ENCODE measurements around the gene COX8A. TPM values are rescaled to one million over a fixed set of nuclear protein-coding genes. Genes with fewer than 3 reads are reported as not detected.

COX8A gene
- total and polyA plus RNA-seq, 2 of the 13 experiments (the other 11 are each of a cell fraction or from before 2014, with no cell fraction given), result 202 to 406 TPM

DNA sequence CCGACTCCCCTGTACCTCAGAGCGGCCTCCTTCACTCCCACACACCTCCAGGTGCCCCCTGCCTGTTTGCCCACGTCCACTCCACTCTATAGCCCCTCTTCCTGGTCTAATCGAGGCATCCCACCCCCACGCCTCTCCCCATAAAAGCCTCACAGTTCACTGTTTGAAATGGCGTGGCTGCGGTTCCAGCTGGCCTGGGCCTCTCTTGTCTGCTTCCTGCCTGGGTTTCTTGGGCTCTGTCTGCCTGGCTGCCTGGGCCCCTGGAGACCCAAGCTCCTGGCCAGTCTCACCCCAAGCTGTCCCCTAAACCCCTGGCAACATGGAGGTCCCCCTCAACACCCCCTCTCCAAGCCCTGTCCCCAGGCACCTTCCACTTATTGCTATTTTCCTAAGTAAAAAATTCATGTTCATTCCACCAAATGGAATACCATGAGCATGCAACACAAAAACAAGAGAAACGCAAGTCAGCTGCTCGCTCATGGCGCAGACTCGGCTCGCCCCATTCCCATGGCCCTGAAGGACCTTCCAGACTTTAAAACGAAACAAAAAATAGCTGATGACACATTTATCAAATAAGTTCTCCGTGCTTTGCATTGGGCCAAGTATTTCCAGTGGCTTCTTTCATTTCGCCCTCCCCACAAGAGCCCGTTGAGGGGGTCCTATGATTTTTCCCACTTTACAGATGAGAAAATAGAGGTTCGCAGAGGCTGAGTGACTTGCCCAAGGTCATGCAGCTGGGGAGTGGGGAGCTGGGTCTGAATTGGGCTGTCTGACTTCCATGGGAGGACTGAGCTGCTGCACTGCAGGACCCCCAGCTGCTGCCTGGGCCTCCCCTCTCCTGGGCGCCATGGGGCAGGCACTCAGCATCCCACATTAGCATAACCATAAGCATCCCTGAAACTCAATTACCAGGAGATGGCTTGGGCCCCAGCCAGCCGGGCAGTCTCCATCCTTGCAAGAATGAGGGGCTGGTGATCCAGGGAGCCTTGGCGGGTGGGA, 49.6 kb downstream of the COX8A start:
- ChIA-PET CTCF (ENCODE audit: low intra/inter-chr PET ratio, low total read pairs) (no interaction called here), POLR2A (interaction anchor here (2.0 kb wide), 1 partner anchor 17 kb away, joined by 5 read pairs; no protein-coding TSS in a partner anchor)
- in situ Hi-C loops (cut with HindIII; ENCODE audit: extremely low pct_ligation_motif_present, low pct_unique_long_range_greater_than_20kb) (no loop called here), intact Hi-C loops (cut with micrococcal nuclease; ENCODE audit: unreplicated experiment) (no loop called here)
- no peak for FAIRE-seq
- no peak for DNase-seq (ENCODE audit: low spot score)
- Histone ChIP-seq H3K4me3 (replicated peaks in 1 of 3; ENCODE audit: insufficient read depth in 1 of 3, low read depth in 2 of 3, low read length in 3 of 3) (no peak overlapping the region), H3K27me3 (ENCODE audit: control insufficient read depth in 1 of 2, insufficient read depth in 2 of 2, low read length in 2 of 2) (peaks cover 2 to 7% of the 10 kb centered on the region in 2 experiments; a peak in 2 of 5 replicates), H3K9ac (ENCODE audit: insufficient read depth, low read depth, low read length) (no peak overlapping the region), H3K27ac (ENCODE audit: extremely low read length, insufficient read depth, low read length) (no peak overlapping the region), H3K9me3 (ENCODE audit: low read length) (no peaks in the 10 kb centered on the region), H3K79me2 (ENCODE audit: insufficient read depth, low read length) (no peaks in the 10 kb centered on the region), H2AFZ (ENCODE audit: low read length) (no peak overlapping the region), H4K20me1 (ENCODE audit: insufficient read depth, low read length) (peaks cover 18% of the 10 kb centered on the region; the same call in 1 of the 2 replicates), H3K36me3 (replicated peaks in 1 of 2; ENCODE audit: control insufficient read depth in 1 of 2, insufficient read depth in 2 of 2, low read length in 2 of 2) (no peaks in the 10 kb centered on the region), H3K4me1 (ENCODE audit: insufficient read depth, low read length) (peaks cover 15% of the 10 kb centered on the region), H3K4me2 (ENCODE audit: low read depth, low read length) (no peak overlapping the region)
- BruUV-seq (replicated peaks), result no TSS peak
- WGBS (ENCODE audit: low lambda C conversion rate), result 69% methylated on average over 19 of the region's 20 CpGs
- TF ChIP-seq ZKSCAN1 (IDR thresholded peaks at IDR 0.05; ENCODE audit: low read length) (no peak), MAFK (conservative IDR thresholded peaks at IDR 0.05 in 1 of 2, IDR thresholded peaks at IDR 0.05 in 1 of 2; ENCODE audit: low read length in 2 of 2) (peak in 1 of 2 experiments; percentile 9; a peak in 1 of 4 replicates), MAFF (IDR thresholded peaks at IDR 0.05; ENCODE audit: low read depth, low read length) (peak; percentile 21; the same call in 1 of the 2 replicates), RBFOX2 (IDR thresholded peaks at IDR 0.05; ENCODE audit: low read depth, low read length) (no peak), PLRG1 (conservative IDR thresholded peaks at IDR 0.05) (no peak)
- ATAC-seq, result no peak

DNA sequence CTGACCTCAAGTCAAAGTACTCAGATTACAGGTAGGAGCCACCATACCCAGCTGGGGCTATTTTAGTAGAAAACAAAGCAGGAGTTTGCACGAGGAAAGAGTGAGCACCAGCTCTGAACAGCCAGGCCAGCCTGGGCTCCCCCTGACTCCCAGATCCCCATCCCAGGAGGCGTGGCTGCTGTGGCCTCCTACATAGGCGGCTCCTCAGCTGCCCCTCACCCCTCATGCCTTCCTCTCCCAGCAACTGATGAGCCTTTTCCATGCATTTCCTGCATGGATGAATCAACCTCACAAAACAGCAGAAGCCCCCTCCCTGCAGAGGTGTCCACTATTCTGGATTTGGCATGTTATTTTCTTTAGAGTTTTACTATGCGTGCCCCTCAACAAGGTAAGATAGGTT, 50.8 kb downstream of the COX8A start:
- 61% methylated on average over 4 of the region's 4 CpGs for whole genome bisulfite sequencing (ENCODE audit: low lambda C conversion rate)
- intact Hi-C loops (cut with micrococcal nuclease; ENCODE audit: unreplicated experiment), result no loop called here
- Histone ChIP-seq H3K4me2 (ENCODE audit: low read depth, low read length) (no peak overlapping the region), H3K36me3 (replicated peaks in 1 of 2; ENCODE audit: control insufficient read depth in 1 of 2, insufficient read depth in 2 of 2, low read length in 2 of 2) (no peaks in the 10 kb centered on the region), H4K20me1 (ENCODE audit: insufficient read depth, low read length) (peaks cover 22% of the 10 kb centered on the region; the same call in 1 of the 2 replicates), H3K9me3 (ENCODE audit: low read length) (no peaks in the 10 kb centered on the region), H3K79me2 (ENCODE audit: insufficient read depth, low read length) (no peaks in the 10 kb centered on the region), H3K27me3 (ENCODE audit: control insufficient read depth in 1 of 2, insufficient read depth in 2 of 2, low read length in 2 of 2) (peaks cover 2 to 8% of the 10 kb centered on the region in 2 experiments; a peak in 2 of 5 replicates), H3K9ac (ENCODE audit: insufficient read depth, low read depth, low read length) (no peak overlapping the region), H3K4me3 (replicated peaks in 1 of 3; ENCODE audit: insufficient read depth in 1 of 3, low read depth in 2 of 3, low read length in 3 of 3) (no peak overlapping the region), H3K27ac (ENCODE audit: extremely low read length, insufficient read depth, low read length) (no peak overlapping the region), H3K4me1 (ENCODE audit: insufficient read depth, low read length) (peaks cover 15% of the 10 kb centered on the region), H2AFZ (ENCODE audit: low read length) (no peak overlapping the region)
- no peak for DNase-seq (ENCODE audit: low spot score)
- no TSS peak for BruUV-seq (replicated peaks)
- CTCF ChIA-PET (ENCODE audit: low intra/inter-chr PET ratio, low total read pairs), result no interaction called here
- POLR2A ChIA-PET, result interaction anchor here (2.0 kb wide), 1 partner anchor 18 kb away, joined by 5 read pairs; no protein-coding TSS in a partner anchor
- ATAC-seq, result no peak
- in situ Hi-C loops (cut with HindIII; ENCODE audit: extremely low pct_ligation_motif_present, low pct_unique_long_range_greater_than_20kb), result no loop called here
- no peak for FAIRE-seq
- TF ChIP-seq RNF219 (CRISPR knock-in tag; IDR thresholded peaks at IDR 0.05) (no peak), KLF9 (CRISPR knock-in tag; IDR thresholded peaks at IDR 0.05; ENCODE audit: low read depth) (no peak), NBN (conservative IDR thresholded peaks at IDR 0.05) (no peak), TARDBP (CRISPR knock-in tag; IDR thresholded peaks at IDR 0.05) (no peak), NONO (IDR thresholded peaks at IDR 0.05) (no peak), NONO (CRISPR knock-in tag; conservative IDR thresholded peaks at IDR 0.05) (no peak), SALL1 (CRISPR knock-in tag; IDR thresholded peaks at IDR 0.05) (no peak), ZBTB38 (CRISPR knock-in tag; IDR thresholded peaks at IDR 0.05) (no peak), CENPBD1 (CRISPR knock-in tag; IDR thresholded peaks at IDR 0.05; ENCODE audit: borderline replicate concordance, low read depth) (no peak)
- TF ChIP-seq, protein P1, sequence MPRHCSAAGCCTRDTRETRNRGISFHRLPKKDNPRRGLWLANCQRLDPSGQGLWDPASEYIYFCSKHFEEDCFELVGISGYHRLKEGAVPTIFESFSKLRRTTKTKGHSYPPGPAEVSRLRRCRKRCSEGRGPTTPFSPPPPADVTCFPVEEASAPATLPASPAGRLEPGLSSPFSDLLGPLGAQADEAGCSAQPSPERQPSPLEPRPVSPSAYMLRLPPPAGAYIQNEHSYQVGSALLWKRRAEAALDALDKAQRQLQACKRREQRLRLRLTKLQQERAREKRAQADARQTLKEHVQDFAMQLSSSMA (CRISPR knock-in tag; IDR thresholded peaks at IDR 0.05), result no peak

Data from HepG2 (cell line).